ENCODE data around the gene CATSPER3. TPM values are rescaled to one million over a fixed set of nuclear protein-coding genes. Genes with fewer than 3 reads are reported as not detected.
A peak's percentile ranks its signal among the peaks of the same experiment; 100 is the strongest.

The CATSPER3 gene
- total and polyA plus RNA-seq, 2 donors from 2014 or later: 1.4 TPM

- Histone ChIP-seq H3K9me3 (ENCODE audit: control insufficient read depth in 2 of 3, insufficient read depth in 1 of 3, low read length in 3 of 3) (no peaks in the 10 kb centered on the region), H3K27me3 (ENCODE audit: control insufficient read depth, insufficient read depth, low read length) (peaks cover 79% of the 10 kb centered on the region), H3K4me1 (ENCODE audit: control insufficient read depth in 2 of 3, insufficient read depth in 2 of 3, low read depth in 1 of 3, low read length in 3 of 3) (peaks cover 0 to 4% (median 0%) of the 10 kb centered on the region in 3 donors), H3K4me3 (ENCODE audit: low read length in 3 of 3) (no peak overlapping the region), H3K36me3 (ENCODE audit: control insufficient read depth in 2 of 3, insufficient read depth in 3 of 3, low read length in 3 of 3) (no peaks in the 10 kb centered on the region), H3K27ac (ENCODE audit: low read depth in 2 of 2, low read length in 2 of 2) (no peak overlapping the region), H3K9ac (ENCODE audit: low read length in 3 of 3) (no peak overlapping the region)
- intact Hi-C loops (cut with DNase I): no loop called here
- FAIRE-seq (no peak), DNase-seq (peak in 3 of 5 donors; percentile 31 to 76 (median 34))
- TF ChIP-seq CTCF (IDR thresholded peaks at IDR 0.05; ENCODE audit: borderline replicate concordance, extremely low read depth, insufficient read depth): no peak
Observed at GRCh38 chr5:135039271-135040033, 71.7 kb downstream of the CATSPER3 start.

- DNase-seq (peak in 1 of 5 donors; percentile 22), FAIRE-seq (no peak)
- H3K9ac ChIP-seq (ENCODE audit: low read length in 3 of 3): no peak overlapping the region
- no peak overlapping the region for H3K4me3 ChIP-seq (ENCODE audit: low read length in 3 of 3)
- intact Hi-C loops (cut with DNase I): no loop called here
- peaks cover 0 to 4% (median 0%) of the 10 kb centered on the region in 3 donors for H3K4me1 ChIP-seq (ENCODE audit: control insufficient read depth in 2 of 3, insufficient read depth in 2 of 3, low read depth in 1 of 3, low read length in 3 of 3)
- no peaks in the 10 kb centered on the region for H3K9me3 ChIP-seq (ENCODE audit: control insufficient read depth in 2 of 3, insufficient read depth in 1 of 3, low read length in 3 of 3)
- peaks cover 75% of the 10 kb centered on the region for H3K27me3 ChIP-seq (ENCODE audit: control insufficient read depth, insufficient read depth, low read length)
- TF ChIP-seq CTCF (IDR thresholded peaks at IDR 0.05; ENCODE audit: borderline replicate concordance, extremely low read depth, insufficient read depth): no peak
- H3K36me3 ChIP-seq (ENCODE audit: control insufficient read depth in 2 of 3, insufficient read depth in 3 of 3, low read length in 3 of 3): no peaks in the 10 kb centered on the region
- H3K27ac ChIP-seq (ENCODE audit: low read depth in 2 of 2, low read length in 2 of 2): no peak overlapping the region
Observed at GRCh38 chr5:135040034-135040332, 72.3 kb downstream of the CATSPER3 start.

- TF ChIP-seq CTCF (IDR thresholded peaks at IDR 0.05; ENCODE audit: borderline replicate concordance, extremely low read depth, insufficient read depth): no peak
- intact Hi-C loops (cut with DNase I): no loop called here
- no peak overlapping the region for H3K9ac ChIP-seq (ENCODE audit: low read length in 3 of 3)
- no peak overlapping the region for H3K27ac ChIP-seq (ENCODE audit: low read depth in 2 of 2, low read length in 2 of 2)
- H3K4me1 ChIP-seq (ENCODE audit: control insufficient read depth in 2 of 3, insufficient read depth in 2 of 3, low read depth in 1 of 3, low read length in 3 of 3): peaks cover 0 to 4% (median 0%) of the 10 kb centered on the region in 3 donors
- DNase-seq: peak in 3 of 5 donors; percentile 35 to 67 (median 43)
- H3K4me3 ChIP-seq (ENCODE audit: low read length in 3 of 3): no peak overlapping the region
- H3K36me3 ChIP-seq (ENCODE audit: control insufficient read depth in 2 of 3, insufficient read depth in 3 of 3, low read length in 3 of 3): no peaks in the 10 kb centered on the region
- no peaks in the 10 kb centered on the region for H3K9me3 ChIP-seq (ENCODE audit: control insufficient read depth in 2 of 3, insufficient read depth in 1 of 3, low read length in 3 of 3)
- peaks cover 71% of the 10 kb centered on the region for H3K27me3 ChIP-seq (ENCODE audit: control insufficient read depth, insufficient read depth, low read length)
- no peak for FAIRE-seq
Observed at GRCh38 chr5:135040333-135041144, 72.8 kb downstream of the CATSPER3 start.
